ENCODE data around the gene SEMA3A. TPM values are rescaled to one million over a fixed set of nuclear protein-coding genes. Genes with fewer than 3 reads are reported as not detected.

Gene SEMA3A
- total and polyA plus RNA-seq, 2 experiments from 2014 or later: 19.8 to 46.4 TPM

- H2AFZ ChIP-seq: no peak overlapping the region
- Mint-ChIP-seq H3K27ac (no peak overlapping the region), H3K9me3 (no peaks in the 10 kb centered on the region), H3K36me3 (ENCODE audit: low read depth) (peaks cover 12% of the 10 kb centered on the region; the same call in 2 of the 3 replicates), H3K4me3 (no peak overlapping the region), H3K4me1 (peaks cover 8% of the 10 kb centered on the region; the same call in 2 of the 3 replicates), H3K27me3 (ENCODE audit: insufficient read depth, low read depth, poor library complexity) (no peaks in the 10 kb centered on the region)
- H3K79me2 ChIP-seq (replicated peaks; ENCODE audit: insufficient read depth): no peaks in the 10 kb centered on the region
- H3K4me3 ChIP-seq: no peak overlapping the region
- TF ChIP-seq CTCF (conservative IDR thresholded peaks at IDR 0.05; ENCODE audit: low read depth in 2 of 2): peak; percentile 54 to 81
- no peak for TF ChIP-seq REST (IDR thresholded peaks at IDR 0.05; ENCODE audit: unreplicated experiment)
- no peak for TF ChIP-seq NANOG (IDR thresholded peaks at IDR 0.05; ENCODE audit: borderline replicate concordance)
- H3K4me2 ChIP-seq: no peak overlapping the region
- no peaks in the 10 kb centered on the region for H3K36me3 ChIP-seq (ENCODE audit: insufficient read depth)
- no peaks in the 10 kb centered on the region for H3K9me2 ChIP-seq (ENCODE audit: insufficient read depth)
- DNase-seq (ENCODE audit: low spot score) (peak; percentile 24), ATAC-seq (no peak)
- H3K4me1 ChIP-seq (ENCODE audit: insufficient read depth): no peaks in the 10 kb centered on the region
- H3F3A ChIP-seq (replicated peaks; ENCODE audit: low read depth): no peaks in the 10 kb centered on the region
- no peaks in the 10 kb centered on the region for H3K27me3 ChIP-seq (ENCODE audit: insufficient read depth)
- H3K27ac ChIP-seq (ENCODE audit: low read depth): no peak overlapping the region
- no peaks in the 10 kb centered on the region for H4K20me1 ChIP-seq (replicated peaks; ENCODE audit: insufficient read depth)
Observed at GRCh38 chr7:83976302-83976701, 218.3 kb downstream of the SEMA3A start.

- no peak for ATAC-seq
- TF ChIP-seq CTCF (conservative IDR thresholded peaks at IDR 0.05; ENCODE audit: low read depth in 2 of 2): no peak
- no peak for TF ChIP-seq ZNF331 (CRISPR knock-in tag; IDR thresholded peaks at IDR 0.05; ENCODE audit: low read depth)
- TF ChIP-seq JUNB (IDR thresholded peaks at IDR 0.05; ENCODE audit: unreplicated experiment): no peak
- no peak for TF ChIP-seq ZNF114 (CRISPR knock-in tag; IDR thresholded peaks at IDR 0.05)
- no peak for TF ChIP-seq ZNF462 (CRISPR knock-in tag; IDR thresholded peaks at IDR 0.05)
- no peak for TF ChIP-seq STAT1 (IDR thresholded peaks at IDR 0.05; ENCODE audit: unreplicated experiment)
Observed at GRCh38 chr7:83970081-83970480, 224.5 kb downstream of the SEMA3A start.

More at GRCh38 chr7:83970081-83970480, 224.5 kb downstream of the SEMA3A start:
- no peaks in the 10 kb centered on the region for H3K79me2 ChIP-seq (replicated peaks; ENCODE audit: insufficient read depth)
- no peak overlapping the region for H3K4me2 ChIP-seq
- H3K27ac ChIP-seq (ENCODE audit: low read depth): no peak overlapping the region
- Mint-ChIP-seq H3K36me3 (ENCODE audit: low read depth) (no peaks in the 10 kb centered on the region), H3K27me3 (ENCODE audit: insufficient read depth, low read depth, poor library complexity) (no peaks in the 10 kb centered on the region), H3K27ac (no peak overlapping the region), H3K9me3 (no peaks in the 10 kb centered on the region; the same call in 2 of the 3 replicates), H3K4me1 (peaks cover 5% of the 10 kb centered on the region; the same call in 2 of the 3 replicates), H3K4me3 (no peak overlapping the region)
- H3K36me3 ChIP-seq (ENCODE audit: insufficient read depth): no peaks in the 10 kb centered on the region
- H3K9me2 ChIP-seq (ENCODE audit: insufficient read depth): no peaks in the 10 kb centered on the region
- no peaks in the 10 kb centered on the region for H3K4me1 ChIP-seq (ENCODE audit: insufficient read depth)
- DNase-seq (ENCODE audit: low spot score): no peak
- no peaks in the 10 kb centered on the region for H3F3A ChIP-seq (replicated peaks; ENCODE audit: low read depth)
- no peaks in the 10 kb centered on the region for H4K20me1 ChIP-seq (replicated peaks; ENCODE audit: insufficient read depth)
- H3K27me3 ChIP-seq (ENCODE audit: insufficient read depth): no peaks in the 10 kb centered on the region
- H2AFZ ChIP-seq: no peak overlapping the region
- H3K4me3 ChIP-seq: no peak overlapping the region
